Vagina (tissue), 2 donors: ENCODE data around the gene BORA. TPM values are rescaled to one million over a fixed set of nuclear protein-coding genes. Genes with fewer than 3 reads are reported as not detected.
"Not testable (repeated sequence)": the region's sequence is repeated elsewhere in the genome, so short reads cannot be mapped to it uniquely, and the experiment has no call there.

Experiments used
- DNase-seq, 2 donors: peaks; one replicate each; pipeline ENCODE4 v3.0.0-alpha.2; 2017; ENCODE audit errors: extremely low spot score in 2 of 2
- H3K27ac ChIP-seq: fragments of 200-600 bp; sonication (generic); one replicate; pipeline ENCODE4 v1.5.1; 2019
- H3K27me3 ChIP-seq: fragments of 200-600 bp; sonication (generic); one replicate; pipeline ENCODE4 v1.5.1; 2019
- H3K36me3 ChIP-seq, 2 donors: fragments of 200-600 bp; sonication (generic); one replicate each; pipeline ENCODE4 v1.5.1; 2017 to 2019
- H3K4me1 ChIP-seq: fragments of 200-600 bp; sonication (generic); one replicate; pipeline ENCODE4 v1.5.1; 2019
- H3K4me3 ChIP-seq, 2 donors: fragments of 200-600 bp; sonication (generic); 1 replicate in 1 of 2; 2 replicates in 1 of 2; pipeline ENCODE4 v1.5.1; 2016 to 2019
- H3K9me3 ChIP-seq: fragments of 200-600 bp; sonication (generic); one replicate; pipeline ENCODE4 v1.5.1; 2019
- CTCF ChIP-seq, 3 experiments: fragments of 450-650 bp in 2 of 3; fragments of 200-600 bp in 1 of 3; sonication (generic) in 1 of 3; IDR thresholded peaks; one replicate each; pipeline ENCODE4 v1.5.1; 2017 to 2019; ENCODE audit warnings: antibody characterized with exemption in 3 of 3, mild to moderate bottlenecking in 2 of 3, moderate library complexity in 2 of 3
- POLR2A ChIP-seq, 2 donors: fragments of 450-650 bp; IDR thresholded peaks; one replicate each; pipeline ENCODE4 v1.6.1; 2017; ENCODE audit warnings: antibody characterized with exemption in 2 of 2, mild to moderate bottlenecking in 2 of 2, moderate library complexity in 2 of 2
- POLR2AphosphoS5 ChIP-seq, 2 donors: sonication (generic); formaldehyde crosslinking; IDR thresholded peaks; one replicate each; pipeline ENCODE4 v1.9.0; 2017; ENCODE audit warnings: antibody characterized with exemption in 2 of 2, mild to moderate bottlenecking in 2 of 2, low read depth in 1 of 2; ENCODE audit not compliant: insufficient read depth in 1 of 2
- intact Hi-C: fragments of 100-400 bp; cut with DNase I; formaldehyde crosslinking; loops from one replicate; pipeline ENCODE4 v1.15.1; 2023
- total RNA-seq: library from RNA; depleted of rRNA; stranded (reverse); fragments of >200 nt; gene quantifications from one replicate; pipeline ENCODE4 v1.2.3, GENCODE V29; 2016

BORA gene
- total RNA-seq, 1 donor from 2014 or later = 1.7 TPM

DNA sequence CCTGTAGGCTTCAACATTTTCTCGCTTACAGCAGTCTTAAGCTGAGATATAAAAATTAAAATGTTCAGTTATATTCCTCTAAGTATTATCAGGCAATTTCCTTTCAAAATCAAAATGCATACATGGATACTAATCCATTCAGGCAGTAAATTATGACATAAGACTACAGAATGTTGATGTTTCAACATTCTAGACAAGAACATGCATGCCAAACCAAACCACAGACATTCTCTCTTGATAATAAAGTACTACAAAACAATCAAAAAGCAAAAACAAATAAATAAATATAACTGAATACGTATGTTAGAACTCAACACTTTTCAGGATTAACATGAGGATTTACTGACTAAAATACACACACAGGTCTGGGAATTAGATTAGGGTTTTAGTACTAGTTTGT is 46.3 kb downstream of the BORA start:
- H3K36me3 ChIP-seq = peaks cover 0 to 80% of the 10 kb centered on the region in 2 donors
- TF ChIP-seq CTCF (IDR thresholded peaks at IDR 0.05) (no peak), POLR2AphosphoS5 (IDR thresholded peaks at IDR 0.05; ENCODE audit: insufficient read depth in 1 of 2, low read depth in 1 of 2) (no peak), POLR2A (IDR thresholded peaks at IDR 0.05) (no peak)

GRCh38 chr13:72781451-72782439 is 54.0 kb downstream of the BORA start, which contains the start of the genes DIS3 and PIBF1:
DIS3 (minus strand) TSS chr13:72781900; CDS start chr13:72781832, 68 bp downstream.
PIBF1 (plus strand) TSS chr13:72782133; CDS start chr13:72783470, 1,337 bp downstream.
- Histone ChIP-seq H3K36me3 (peaks cover 0 to 14% of the 10 kb centered on the region in 2 donors), H3K9me3 (no peaks in the 10 kb centered on the region), H3K4me1 (peaks cover 50% of the 10 kb centered on the region), H3K4me3 (peak within 1 kb of the TSS; percentile 72 to 100), H3K27me3 (no peaks in the 10 kb centered on the region), H3K27ac (peak within 1 kb of the TSS; percentile 84)
- intact Hi-C loops = loop anchor here (10.0 kb wide), 1 partner anchor 57 kb away; the partner anchor contains the start of genes BORA and MZT1
- peak; percentile 97 to 98 for DNase-seq
- TF ChIP-seq POLR2AphosphoS5 (IDR thresholded peaks at IDR 0.05; ENCODE audit: insufficient read depth in 1 of 2, low read depth in 1 of 2) (peak; percentile 89 to 97), POLR2A (IDR thresholded peaks at IDR 0.05) (peak in 1 of 2 donors; percentile 30), CTCF (IDR thresholded peaks at IDR 0.05) (no peak)

More for the DNA sequence above, 46.3 kb downstream of the BORA start:
- Histone ChIP-seq H3K9me3 (no peaks in the 10 kb centered on the region), H3K27ac (no peak overlapping the region), H3K4me1 (peaks cover 4% of the 10 kb centered on the region), H3K4me3 (no peak overlapping the region), H3K27me3 (no peaks in the 10 kb centered on the region)
- no peak for DNase-seq
- intact Hi-C loops = no loop called here

- H3K27me3 ChIP-seq = no peaks in the 10 kb centered on the region
- H3K4me3 ChIP-seq = peak overlapping the region; percentile 72 to 100
- H3K36me3 ChIP-seq = peaks cover 0 to 4% of the 10 kb centered on the region in 2 donors
- H3K9me3 ChIP-seq = no peaks in the 10 kb centered on the region
- intact Hi-C loops = loop anchor here (10.0 kb wide), 1 partner anchor 58 kb away; the partner anchor contains the start of genes BORA and MZT1
- TF ChIP-seq CTCF (IDR thresholded peaks at IDR 0.05) (no peak), POLR2A (IDR thresholded peaks at IDR 0.05) (no peak), POLR2AphosphoS5 (IDR thresholded peaks at IDR 0.05; ENCODE audit: insufficient read depth in 1 of 2, low read depth in 1 of 2) (no peak)
- no peak for DNase-seq
- H3K4me1 ChIP-seq = peaks cover 50% of the 10 kb centered on the region
- H3K27ac ChIP-seq = peak overlapping the region; percentile 84
These were observed 55.0 kb downstream of the BORA start for GRCh38 chr13:72782717-72783116.

DNA sequence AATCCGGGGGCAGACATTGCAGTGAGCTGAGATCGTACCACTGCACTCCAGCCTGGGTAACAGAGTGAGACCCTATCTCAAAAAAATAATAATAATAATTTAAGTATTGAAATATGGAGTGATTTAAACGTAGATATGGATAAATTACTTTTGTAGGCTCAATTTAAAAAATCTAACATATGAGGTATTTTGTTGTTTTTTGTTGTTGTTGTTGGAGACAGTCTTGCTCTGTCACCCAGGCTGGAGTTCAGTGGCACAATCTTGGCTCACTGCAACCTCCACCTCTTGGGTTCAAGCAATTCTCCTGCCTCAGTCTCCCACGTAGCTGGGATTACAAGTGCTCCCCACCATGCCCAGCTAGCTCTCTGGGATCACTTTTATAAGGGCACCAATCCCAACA is 57.0 kb downstream of the BORA start:
- not testable (repeated sequence) for H3K9me3 ChIP-seq, DNase-seq, H3K27me3 ChIP-seq, H3K27ac ChIP-seq, H3K4me3 ChIP-seq, H3K36me3 ChIP-seq
- intact Hi-C loops = loop anchor here (10.0 kb wide), 1 partner anchor 60 kb away; the partner anchor contains the start of genes BORA and MZT1
- H3K4me1 ChIP-seq = peaks cover 40% of the 10 kb centered on the region

- H3K36me3 ChIP-seq = peaks cover 0 to 13% of the 10 kb centered on the region in 2 donors
- no peak overlapping the region for H3K4me3 ChIP-seq
- no peaks in the 10 kb centered on the region for H3K27me3 ChIP-seq
- DNase-seq = no peak
- TF ChIP-seq CTCF (IDR thresholded peaks at IDR 0.05) = no peak
- no peak for TF ChIP-seq POLR2A (IDR thresholded peaks at IDR 0.05)
- no peak for TF ChIP-seq POLR2AphosphoS5 (IDR thresholded peaks at IDR 0.05; ENCODE audit: insufficient read depth in 1 of 2, low read depth in 1 of 2)
- H3K4me1 ChIP-seq = peaks cover 9% of the 10 kb centered on the region
- no peaks in the 10 kb centered on the region for H3K9me3 ChIP-seq
- no peak overlapping the region for H3K27ac ChIP-seq
- intact Hi-C loops = loop anchor here (10.0 kb wide), 1 partner anchor 64 kb away; the partner anchor contains the start of genes BORA and MZT1
These were observed 61.1 kb downstream of the BORA start for GRCh38 chr13:72788831-72789230.
